Measurements from ENCODE around the gene IL13. TPM values are rescaled to one million over a fixed set of nuclear protein-coding genes. Genes with fewer than 3 reads are reported as not detected.

The IL13 gene
- total RNA-seq (not detected), polyA plus RNA-seq (not detected)
- long read RNA-seq, donor 1, result 0 reads
- long read RNA-seq, donor 2, result 0 reads
- long read RNA-seq, donor 3, result 0 reads

DNA sequence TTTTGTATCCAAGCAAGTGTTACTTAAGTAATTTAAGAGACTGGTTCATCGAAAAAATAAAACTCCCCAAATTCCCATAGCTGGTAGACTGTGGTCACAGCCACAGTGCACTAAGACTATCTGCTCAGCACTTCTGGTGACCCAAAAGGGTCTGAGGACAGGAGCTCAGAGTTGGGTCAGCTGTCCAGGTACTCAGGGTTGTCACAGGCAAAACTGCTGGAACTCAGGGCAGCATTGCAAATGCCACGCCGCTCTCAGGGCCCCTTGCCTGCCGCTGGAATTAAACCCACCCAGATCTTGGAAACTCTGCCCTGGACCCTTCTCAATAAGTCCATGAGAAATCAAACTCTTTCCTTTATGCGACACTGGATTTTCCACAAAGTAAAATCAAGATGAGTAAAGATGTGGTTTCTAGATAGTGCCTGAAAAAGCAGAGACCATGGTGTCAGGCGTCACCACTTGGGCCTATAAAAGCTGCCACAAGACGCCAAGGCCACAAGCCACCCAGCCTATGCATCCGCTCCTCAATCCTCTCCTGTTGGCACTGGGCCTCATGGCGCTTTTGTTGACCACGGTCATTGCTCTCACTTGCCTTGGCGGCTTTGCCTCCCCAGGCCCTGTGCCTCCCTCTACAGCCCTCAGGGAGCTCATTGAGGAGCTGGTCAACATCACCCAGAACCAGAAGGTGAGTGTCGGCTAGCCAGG lies at the start of gene IL13:
Gene IL13, plus strand, starts transcription at position 498 of the 705 bp plus-strand sequence. Its CDS starts 14 bp downstream, at position 512.
- no peak for TF ChIP-seq POLR2A (IDR thresholded peaks at IDR 0.05)
- TF ChIP-seq EP300 (IDR thresholded peaks at IDR 0.05), result no peak
- intact Hi-C loops (cut with DNase I), result no loop called here

DNA sequence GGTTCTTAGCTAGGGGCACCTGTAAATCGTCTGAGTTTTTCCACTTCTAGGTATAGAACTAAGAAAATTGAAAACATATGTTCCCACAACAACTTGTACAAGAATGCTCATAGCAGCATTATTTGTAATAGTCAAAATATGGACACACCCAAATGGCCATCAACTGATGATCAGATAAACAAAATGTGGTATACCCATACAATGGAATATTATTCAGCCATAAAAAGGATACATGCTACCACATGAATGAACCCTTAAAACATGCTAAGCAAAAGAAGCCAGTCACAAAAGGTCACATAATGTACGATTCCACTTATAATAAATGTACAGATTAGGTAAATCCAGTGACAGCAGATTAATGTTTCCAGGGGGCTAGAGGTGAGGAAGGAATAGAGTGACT lies 46.0 kb upstream of the IL13 start:
- 95 to 97% (median 96%) methylated on average over 2 of the region's 2 CpGs for WGBS, 3 donors
- Histone ChIP-seq H3K27me3 (no peaks in the 10 kb centered on the region), H3K36me3 (no peaks in the 10 kb centered on the region), H3K9me3 (no peaks in the 10 kb centered on the region), H3K4me1 (ENCODE audit: insufficient read depth) (no peaks in the 10 kb centered on the region), H3K4me3 (no peak overlapping the region), H3K27ac (no peak overlapping the region)
- DNase-seq, result no peak
- intact Hi-C loops (cut with DNase I), result no loop called here
- no peak for TF ChIP-seq CTCF (IDR thresholded peaks at IDR 0.05)
- no peak for TF ChIP-seq EP300 (IDR thresholded peaks at IDR 0.05)
- TF ChIP-seq POLR2A (IDR thresholded peaks at IDR 0.05), result no peak

More for the DNA sequence above, at the start of gene IL13:
- Histone ChIP-seq H3K36me3 (no peaks in the 10 kb centered on the region), H3K9me3 (no peaks in the 10 kb centered on the region), H3K4me1 (ENCODE audit: insufficient read depth) (peaks cover 4% of the 10 kb centered on the region), H3K27ac (no peak within 1 kb of the TSS), H3K27me3 (no peaks in the 10 kb centered on the region), H3K4me3 (no peak within 1 kb of the TSS)
- DNase-seq, result no peak
- WGBS, 3 donors, result 96 to 97% (median 96%) methylated on average over 12 of the region's 12 CpGs

DNA sequence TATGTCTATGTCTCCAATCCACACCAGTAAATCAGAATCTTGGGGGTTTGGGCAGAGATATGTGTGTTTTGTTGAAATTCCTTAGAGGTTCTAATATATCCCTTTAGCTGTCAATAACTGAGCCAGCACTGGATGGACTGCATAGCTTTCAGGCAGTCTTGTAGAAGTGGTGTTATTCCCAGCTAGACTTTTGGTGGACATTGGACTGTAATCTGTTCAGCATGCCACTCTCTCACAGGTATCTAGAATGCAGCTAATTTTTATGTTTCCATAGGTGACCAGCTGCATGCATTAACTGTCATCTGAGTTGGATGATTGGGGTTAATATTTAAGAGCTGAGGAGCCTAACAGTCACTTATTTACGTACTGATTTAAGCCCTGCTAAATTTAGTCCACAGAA lies 45.1 kb upstream of the IL13 start:
- H3K36me3 ChIP-seq, result no peaks in the 10 kb centered on the region
- DNase-seq, result no peak

GRCh38 chr5:132621699-132622098 lies 36.3 kb upstream of the IL13 start:
- Histone ChIP-seq H3K4me1 (ENCODE audit: insufficient read depth) (no peaks in the 10 kb centered on the region), H3K9me3 (no peaks in the 10 kb centered on the region), H3K4me3 (no peak overlapping the region), H3K36me3 (no peaks in the 10 kb centered on the region), H3K27me3 (no peaks in the 10 kb centered on the region), H3K27ac (no peak overlapping the region)
- intact Hi-C loops (cut with DNase I), result no loop called here
- DNase-seq, result no peak
- no peak for TF ChIP-seq POLR2A (IDR thresholded peaks at IDR 0.05)
- TF ChIP-seq CTCF (IDR thresholded peaks at IDR 0.05), result no peak

More for the DNA sequence above, 45.1 kb upstream of the IL13 start:
- H3K27ac ChIP-seq, result no peak overlapping the region
- no peaks in the 10 kb centered on the region for H3K9me3 ChIP-seq
- no peaks in the 10 kb centered on the region for H3K27me3 ChIP-seq
- H3K4me1 ChIP-seq (ENCODE audit: insufficient read depth), result no peaks in the 10 kb centered on the region
- H3K4me3 ChIP-seq, result no peak overlapping the region
- WGBS, 3 donors, result 80 to 88% (median 80%) methylated on average over 1 of the region's 1 CpG
- intact Hi-C loops (cut with DNase I), result no loop called here
- TF ChIP-seq POLR2A (IDR thresholded peaks at IDR 0.05), result no peak
- no peak for TF ChIP-seq CTCF (IDR thresholded peaks at IDR 0.05)
- TF ChIP-seq EP300 (IDR thresholded peaks at IDR 0.05), result no peak

GRCh38 chr5:132622608-132623007 lies 35.4 kb upstream of the IL13 start:
- Histone ChIP-seq H3K27me3 (no peaks in the 10 kb centered on the region), H3K4me3 (no peak overlapping the region), H3K36me3 (no peaks in the 10 kb centered on the region), H3K4me1 (ENCODE audit: insufficient read depth) (no peaks in the 10 kb centered on the region), H3K9me3 (no peaks in the 10 kb centered on the region), H3K27ac (no peak overlapping the region)
- no peak for TF ChIP-seq CTCF (IDR thresholded peaks at IDR 0.05)
- TF ChIP-seq POLR2A (IDR thresholded peaks at IDR 0.05), result no peak
- TF ChIP-seq EP300 (IDR thresholded peaks at IDR 0.05), result no peak
- intact Hi-C loops (cut with DNase I), result no loop called here
- DNase-seq, result no peak

Data from ovary (tissue), 10 donors.